Fibroblast of gingiva (primary cell): ENCODE results near the gene TRAM2.

Source experiments
- DNase-seq: peaks from one replicate; pipeline ENCODE4 v3.0.0-alpha.2; 2011; ENCODE audit warnings: low read depth

The TRAM2 gene

DNA sequence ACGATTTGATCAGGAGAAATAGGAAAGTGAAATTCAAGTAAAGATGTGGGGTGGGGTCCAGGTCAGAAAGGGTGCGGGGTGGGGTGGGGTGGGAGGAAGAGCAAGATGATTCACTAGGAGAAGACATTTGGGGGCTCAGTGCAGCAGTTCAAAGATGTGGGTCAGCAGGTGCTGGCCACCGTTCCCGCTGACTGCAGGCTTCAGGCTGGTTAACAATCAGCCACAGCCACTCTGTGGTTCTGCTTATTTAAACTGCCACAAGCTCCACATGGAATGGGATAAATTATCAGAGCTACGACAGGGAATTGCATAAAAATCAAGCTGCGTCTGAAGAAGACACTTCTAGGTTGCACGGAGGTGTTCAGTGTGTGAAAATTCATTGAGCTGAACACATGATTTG lies 49.4 kb downstream of the TRAM2 start:
- DNase-seq, result no peak

GRCh38 chr6:52526634-52527033 lies 50.2 kb downstream of the TRAM2 start:
- DNase-seq, result no peak

GRCh38 chr6:52524918-52525317 lies 51.9 kb downstream of the TRAM2 start:
- DNase-seq, result no peak

- no peak for DNase-seq
These were observed 53.3 kb downstream of the TRAM2 start for GRCh38 chr6:52523378-52524142.

DNA sequence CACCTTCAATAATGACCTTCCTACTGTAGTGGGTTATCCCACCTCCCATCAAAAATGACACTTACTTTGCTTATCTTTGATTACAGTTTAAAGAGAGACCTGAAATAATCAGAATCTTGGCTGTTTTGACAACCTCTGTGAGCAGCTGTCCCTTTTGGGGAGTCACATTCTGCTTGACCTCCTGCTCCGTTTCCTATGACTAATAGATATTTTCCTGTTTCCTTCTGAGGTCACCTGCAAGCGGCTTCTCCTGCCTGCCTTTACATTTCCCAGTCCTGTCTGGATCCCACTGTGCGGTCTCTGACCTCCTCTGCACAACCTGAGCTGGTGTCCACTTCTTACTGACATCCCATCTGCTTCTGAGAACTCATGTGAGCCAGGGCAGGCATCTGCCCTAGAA lies 54.2 kb downstream of the TRAM2 start:
- no peak for DNase-seq

DNA sequence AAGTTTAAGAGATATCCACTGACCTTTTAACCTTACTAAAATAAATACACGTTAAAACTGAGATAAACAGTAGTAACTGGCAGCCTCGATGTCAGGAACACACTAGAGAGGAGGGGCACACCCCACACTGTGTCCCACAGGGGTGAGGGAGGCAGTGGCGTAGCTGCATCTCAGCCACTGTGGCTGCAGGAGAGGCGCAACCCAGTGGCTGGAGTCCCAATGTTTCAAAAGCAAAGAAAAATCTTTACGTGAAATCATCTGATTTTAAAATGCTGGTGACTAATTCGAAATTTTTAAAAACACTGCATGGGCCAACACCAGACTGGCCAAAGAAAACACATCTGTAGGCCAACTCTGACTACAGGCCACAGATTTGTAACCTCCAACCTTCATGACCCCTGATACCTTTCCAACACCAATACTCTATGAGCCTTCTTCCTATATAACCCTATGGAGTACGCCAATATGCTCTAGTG lies 54.7 kb downstream of the TRAM2 start:
- DNase-seq, result peak; percentile 82

GRCh38 chr6:52519618-52520017 lies 57.2 kb downstream of the TRAM2 start:
- DNase-seq, result no peak

DNA sequence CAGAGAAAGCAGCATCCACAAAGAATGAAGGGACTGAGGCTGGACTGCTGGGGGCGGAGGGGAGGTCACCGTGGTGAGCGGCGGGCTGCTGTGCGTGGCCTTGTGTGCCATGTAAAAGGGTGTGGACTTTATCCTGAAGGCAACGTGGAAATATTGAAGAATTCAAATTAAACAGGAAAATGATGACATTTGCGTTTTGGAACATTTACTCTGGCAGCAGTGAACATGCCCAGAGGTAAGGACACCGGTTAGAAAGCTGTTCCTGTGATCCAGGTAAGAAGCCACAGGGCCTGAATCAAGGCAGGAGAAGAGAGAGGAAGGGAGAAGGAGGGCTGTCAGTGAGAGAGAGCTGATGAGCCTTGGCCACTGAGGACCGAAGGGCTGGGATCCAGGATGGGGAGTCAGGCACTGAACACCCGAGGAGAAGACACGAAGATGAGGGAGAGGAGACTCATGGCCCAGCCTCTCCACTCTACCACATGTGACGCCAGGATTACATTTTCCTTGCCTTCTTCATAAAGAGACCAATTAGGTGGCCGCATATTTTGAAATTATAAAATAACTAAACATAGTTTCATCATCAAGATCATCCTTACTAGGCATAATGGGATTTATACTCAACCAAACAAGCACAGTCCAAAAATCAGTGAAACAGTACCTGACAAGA lies 58.4 kb downstream of the TRAM2 start:
- DNase-seq, result peak; percentile 55

- DNase-seq, result peak; percentile 92
These were observed 59.2 kb downstream of the TRAM2 start for GRCh38 chr6:52517502-52518278.

GRCh38 chr6:52516943-52517342 lies 59.9 kb downstream of the TRAM2 start:
- DNase-seq, result no peak

DNA sequence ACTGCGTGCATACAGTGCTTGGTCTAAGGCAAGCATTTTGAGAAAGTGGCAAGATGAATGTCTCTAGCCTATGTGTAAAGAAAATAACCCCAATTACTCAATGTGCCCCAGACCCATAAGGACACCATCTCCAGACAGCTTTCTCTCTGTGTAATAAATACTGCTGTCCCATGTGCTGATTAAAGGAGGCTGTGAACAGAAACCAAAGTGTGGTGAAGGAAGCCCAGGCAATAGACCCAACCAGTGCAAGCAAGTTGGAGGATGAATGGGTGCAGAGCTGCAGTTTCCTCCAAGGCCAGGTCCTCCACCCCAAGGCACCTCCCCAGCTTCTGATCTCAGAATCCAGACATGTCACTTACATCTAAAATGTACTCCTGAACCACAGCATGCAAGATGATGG lies 60.6 kb downstream of the TRAM2 start:
- DNase-seq, result no peak

- DNase-seq, result no peak
These were observed 61.5 kb downstream of the TRAM2 start for GRCh38 chr6:52515219-52515960.

DNA sequence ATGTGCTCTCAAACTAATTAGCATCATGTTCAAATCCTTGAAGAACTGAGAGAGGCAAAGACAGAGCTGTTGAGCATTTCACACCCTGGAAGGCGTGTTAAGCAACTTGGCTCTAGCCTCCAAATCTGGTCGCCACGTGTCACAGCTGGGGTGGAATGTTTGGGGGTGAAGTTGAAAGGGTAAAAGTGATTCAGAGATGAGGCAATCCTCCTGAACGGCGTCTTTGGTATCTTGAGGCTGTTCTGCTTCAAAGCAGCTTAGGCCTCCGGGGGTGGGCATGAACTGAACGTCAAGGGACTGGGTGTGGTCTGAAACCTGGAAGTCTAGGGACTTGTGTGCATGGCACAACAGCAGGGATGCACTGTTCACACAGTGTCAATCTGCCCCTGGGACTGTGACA lies 62.3 kb downstream of the TRAM2 start:
- DNase-seq, result peak; percentile 89

DNA sequence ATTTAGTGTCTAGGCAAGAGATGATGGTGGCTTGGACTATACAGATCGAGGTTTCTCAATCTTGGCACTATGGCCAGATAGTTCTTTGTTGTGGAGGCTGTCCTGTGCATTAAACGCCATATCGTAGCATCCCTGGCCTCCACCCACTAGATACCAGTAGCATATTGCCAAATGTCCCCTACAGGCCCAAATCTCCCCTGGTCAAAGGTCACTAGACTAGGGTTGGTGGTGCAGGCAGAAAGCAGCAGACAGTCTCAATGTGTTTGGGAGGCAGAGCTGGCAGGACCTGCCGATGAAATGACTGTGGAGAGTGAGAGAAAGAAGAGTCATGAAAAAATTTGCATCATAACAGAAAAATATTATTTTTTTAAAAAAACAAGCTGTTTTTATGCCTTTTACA lies 63.0 kb downstream of the TRAM2 start:
- DNase-seq, result no peak

GRCh38 chr6:52513464-52513863 lies 63.4 kb downstream of the TRAM2 start:
- no peak for DNase-seq

DNA sequence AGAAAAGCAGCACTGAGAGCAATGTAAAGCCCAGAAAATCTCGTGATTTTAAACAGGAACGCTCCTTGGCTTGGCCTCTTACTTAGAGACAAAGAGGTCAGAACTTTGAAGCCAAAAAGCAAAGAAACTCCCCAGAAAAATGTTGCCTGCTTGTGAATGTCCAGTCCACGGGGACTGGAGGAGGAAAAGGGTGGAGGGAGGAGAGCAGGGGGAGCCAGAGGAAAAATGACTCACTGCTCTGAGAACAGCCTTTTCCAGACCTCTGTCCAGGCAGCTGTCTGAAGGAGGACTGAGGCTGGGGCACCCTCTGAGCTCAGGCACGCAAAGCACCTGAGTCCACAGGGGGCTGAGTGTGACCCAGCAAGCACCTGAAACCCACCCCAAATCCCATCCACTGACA lies 64.7 kb downstream of the TRAM2 start:
- DNase-seq, result peak; percentile 91

GRCh38 chr6:52511572-52512151 lies 65.2 kb downstream of the TRAM2 start:
- no peak for DNase-seq

GRCh38 chr6:52511163-52511562 lies 65.7 kb downstream of the TRAM2 start:
- no peak for DNase-seq

- DNase-seq, result no peak
These were observed 66.7 kb downstream of the TRAM2 start for GRCh38 chr6:52510213-52510562.

- DNase-seq, result peak; percentile 70
These were observed 67.3 kb downstream of the TRAM2 start for GRCh38 chr6:52509281-52510212.

DNA sequence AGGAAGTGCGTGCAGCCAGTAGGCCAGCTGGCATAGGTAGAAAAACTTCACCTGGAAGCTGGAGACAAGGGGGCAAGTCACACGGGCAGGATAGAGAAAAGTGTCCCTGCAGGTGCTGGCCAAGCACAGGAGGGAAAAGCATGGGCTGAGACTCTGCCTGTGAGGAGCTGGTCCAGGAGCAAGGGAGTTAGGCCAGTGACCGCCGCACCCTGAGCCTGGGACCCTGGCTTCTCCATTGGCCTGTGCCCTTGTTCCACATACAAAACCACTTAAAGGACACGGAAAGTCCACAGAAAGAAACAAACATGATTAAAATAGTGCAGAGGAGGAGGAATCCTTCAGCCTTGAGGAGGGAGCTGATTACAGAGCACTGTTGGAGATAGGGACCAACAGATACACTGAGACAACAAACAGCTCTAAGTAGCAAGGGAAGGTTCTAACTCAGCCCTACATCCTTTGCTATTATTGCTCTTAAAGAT lies 68.6 kb downstream of the TRAM2 start:
- no peak for DNase-seq
